HL-60/S4 (cell line): Measurements from ENCODE around the gene FOXD2.

Experiments used
- in situ Hi-C: fragments of 300-500 bp; cut with MboI; formaldehyde crosslinking; loops from 2 replicates; pipeline ENCODE4 v1.14.3; 2022; ENCODE audit warnings: low sequenced_read_pairs

FOXD2 gene

DNA sequence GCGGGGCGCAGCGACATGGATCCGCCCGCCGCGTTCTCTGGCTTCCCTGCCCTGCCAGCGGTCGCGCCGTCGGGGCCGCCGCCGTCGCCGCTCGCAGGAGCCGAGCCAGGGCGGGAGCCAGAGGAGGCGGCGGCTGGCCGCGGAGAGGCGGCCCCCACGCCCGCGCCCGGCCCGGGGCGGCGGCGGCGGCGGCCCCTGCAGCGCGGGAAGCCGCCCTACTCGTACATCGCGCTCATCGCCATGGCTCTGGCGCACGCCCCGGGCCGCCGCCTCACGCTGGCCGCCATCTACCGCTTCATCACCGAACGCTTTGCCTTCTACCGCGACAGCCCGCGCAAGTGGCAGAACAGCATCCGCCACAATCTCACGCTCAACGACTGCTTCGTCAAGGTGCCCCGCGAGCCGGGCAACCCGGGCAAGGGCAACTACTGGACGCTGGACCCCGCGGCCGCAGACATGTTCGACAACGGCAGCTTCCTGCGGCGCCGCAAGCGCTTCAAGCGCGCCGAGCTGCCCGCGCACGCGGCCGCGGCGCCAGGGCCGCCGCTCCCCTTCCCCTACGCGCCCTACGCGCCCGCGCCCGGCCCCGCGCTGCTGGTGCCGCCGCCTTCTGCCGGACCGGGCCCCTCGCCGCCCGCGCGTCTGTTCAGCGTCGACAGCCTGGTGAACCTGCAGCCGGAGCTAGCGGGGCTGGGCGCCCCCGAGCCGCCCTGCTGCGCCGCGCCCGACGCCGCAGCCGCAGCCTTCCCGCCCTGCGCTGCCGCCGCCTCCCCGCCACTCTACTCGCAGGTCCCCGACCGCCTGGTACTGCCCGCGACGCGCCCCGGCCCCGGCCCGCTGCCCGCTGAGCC, 21.3 kb upstream of the FOXD2 start:
- in situ Hi-C loops: loop anchor here (25.0 kb wide), 1 partner anchor 296 kb away; no protein-coding TSS in a partner anchor

DNA sequence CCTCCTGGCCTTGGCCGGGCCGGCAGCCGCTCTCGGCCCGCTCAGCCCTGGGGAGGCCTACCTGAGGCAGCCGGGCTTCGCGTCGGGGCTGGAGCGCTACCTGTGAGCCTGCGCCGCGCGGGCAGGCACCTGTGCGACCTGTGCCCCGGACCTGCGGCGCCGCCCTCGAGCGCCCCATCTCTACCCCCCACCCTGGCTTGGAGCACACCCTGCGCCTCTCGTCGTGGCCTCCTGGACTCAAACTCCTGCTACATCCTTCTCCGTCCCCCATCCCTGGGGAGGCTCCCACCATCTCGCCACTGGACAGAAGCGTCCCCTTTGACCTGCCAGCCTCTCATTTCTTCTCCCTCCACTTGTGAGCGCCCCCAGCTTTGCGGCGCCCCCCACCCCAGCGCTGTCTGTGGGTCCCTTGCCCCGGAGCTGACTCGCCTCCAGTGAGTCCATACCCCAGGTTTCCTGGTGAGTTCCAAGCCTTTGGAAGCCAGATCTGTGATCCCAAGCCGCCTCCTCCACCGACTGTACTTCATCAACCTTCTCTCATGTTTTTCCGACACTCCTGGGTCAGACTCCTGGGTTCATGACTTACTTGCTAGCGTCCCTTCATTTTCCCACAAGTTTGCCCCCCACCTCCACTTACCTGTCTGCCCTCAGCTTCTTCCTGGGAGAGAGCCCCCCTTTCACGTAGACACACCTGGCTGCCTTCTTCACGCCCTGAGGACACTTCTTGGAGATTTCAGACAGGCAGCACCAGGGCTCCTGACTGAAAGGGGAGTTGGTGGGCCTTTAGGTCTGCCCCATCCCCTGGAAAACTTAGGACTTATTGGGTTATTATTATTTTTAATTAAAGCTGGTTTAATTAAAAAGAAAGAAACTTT, 20.4 kb upstream of the FOXD2 start:
- in situ Hi-C loops: loop anchor here (25.0 kb wide), 1 partner anchor 295 kb away; no protein-coding TSS in a partner anchor

- in situ Hi-C loops: loop anchor here (25.0 kb wide), 1 partner anchor 294 kb away; no protein-coding TSS in a partner anchor
These were observed 19.7 kb upstream of the FOXD2 start for GRCh38 chr1:47418122-47418521.

DNA sequence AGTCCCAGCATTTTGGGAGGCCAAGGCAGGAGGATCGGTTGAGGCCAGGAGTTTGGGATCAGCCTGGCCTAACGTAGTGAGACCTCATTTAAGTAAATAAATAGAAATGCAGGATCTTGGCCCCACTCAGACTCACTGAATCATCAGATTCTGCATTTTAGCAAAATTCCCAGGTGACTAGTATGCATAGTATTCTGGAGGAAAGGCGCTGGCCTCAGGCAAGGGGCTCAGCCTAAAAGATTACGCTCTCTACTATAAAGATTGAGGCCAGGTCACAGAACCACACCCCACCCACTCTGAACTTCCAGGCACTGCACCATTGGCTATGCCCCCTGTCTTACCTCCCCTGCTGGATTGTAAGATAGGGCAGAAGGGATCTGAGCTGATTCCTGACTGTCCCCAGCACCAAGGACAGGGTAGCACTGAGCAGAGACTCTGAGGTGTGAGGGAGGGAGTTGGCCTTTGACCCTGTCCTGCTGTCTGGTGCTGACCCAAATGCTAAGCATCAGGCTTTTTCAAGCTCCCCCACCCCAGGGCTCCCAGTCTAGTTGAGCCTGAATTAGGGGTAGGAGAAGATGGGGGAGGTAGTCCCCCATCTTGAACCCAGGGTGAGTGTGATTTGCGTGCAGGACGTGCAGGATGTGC, 19.0 kb upstream of the FOXD2 start:
- in situ Hi-C loops: loop anchor here (25.0 kb wide), 1 partner anchor 293 kb away; no protein-coding TSS in a partner anchor

GRCh38 chr1:47420547-47420946, 17.3 kb upstream of the FOXD2 start:
- in situ Hi-C loops: loop anchor here (25.0 kb wide), 1 partner anchor 292 kb away; no protein-coding TSS in a partner anchor

DNA sequence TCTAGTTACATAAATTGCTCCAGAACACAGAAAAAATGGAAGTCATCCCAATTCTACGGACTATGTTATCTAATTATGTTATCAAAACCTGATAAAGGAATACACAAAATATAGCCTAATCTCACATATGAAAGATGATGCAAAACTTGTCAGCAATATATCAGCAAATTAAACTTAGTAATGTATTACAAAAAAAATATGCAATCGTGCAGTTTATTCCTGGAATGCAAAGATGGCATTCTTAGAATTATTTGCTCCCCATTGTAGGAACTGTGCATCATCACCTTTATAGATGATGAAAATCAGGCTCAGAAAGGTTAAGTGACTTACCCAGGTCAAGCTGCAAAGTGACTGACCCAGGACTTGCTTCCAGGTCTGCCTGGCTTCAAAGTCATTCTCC, 14.0 kb upstream of the FOXD2 start:
- in situ Hi-C loops: loop anchor here (25.0 kb wide), 1 partner anchor 288 kb away; no protein-coding TSS in a partner anchor

DNA sequence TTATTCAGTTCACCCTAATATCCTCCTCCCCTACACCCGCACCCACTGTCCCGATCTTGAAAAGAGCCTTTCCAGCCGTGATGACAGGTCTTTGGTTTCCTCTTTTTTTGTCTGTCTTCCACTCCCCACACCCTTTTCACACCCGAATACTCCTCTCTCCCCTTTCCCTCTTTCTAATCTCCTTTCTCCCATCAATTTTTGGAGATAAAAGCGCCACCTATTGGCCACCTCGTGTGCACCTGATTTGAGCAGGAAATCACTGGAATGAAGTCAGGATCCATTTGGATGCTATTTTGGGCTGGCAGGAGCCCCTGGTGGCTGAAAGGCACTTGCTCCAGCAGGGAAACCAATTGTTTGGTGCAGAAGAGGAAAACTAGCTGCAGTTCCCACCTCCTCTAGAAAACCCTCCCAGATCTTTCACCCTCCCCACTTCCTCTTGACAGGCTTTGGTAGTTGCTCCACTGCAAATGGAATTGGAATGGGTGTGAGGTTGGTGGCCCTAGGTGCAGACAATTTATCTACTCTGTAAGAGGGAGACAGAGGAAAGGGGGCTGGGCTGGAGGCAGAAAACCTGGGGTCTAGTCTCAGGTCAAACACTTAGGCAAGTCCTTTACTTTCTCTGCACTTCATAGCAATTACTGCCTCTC, 13.4 kb upstream of the FOXD2 start:
- in situ Hi-C loops: loop anchor here (25.0 kb wide), 1 partner anchor 288 kb away; no protein-coding TSS in a partner anchor

DNA sequence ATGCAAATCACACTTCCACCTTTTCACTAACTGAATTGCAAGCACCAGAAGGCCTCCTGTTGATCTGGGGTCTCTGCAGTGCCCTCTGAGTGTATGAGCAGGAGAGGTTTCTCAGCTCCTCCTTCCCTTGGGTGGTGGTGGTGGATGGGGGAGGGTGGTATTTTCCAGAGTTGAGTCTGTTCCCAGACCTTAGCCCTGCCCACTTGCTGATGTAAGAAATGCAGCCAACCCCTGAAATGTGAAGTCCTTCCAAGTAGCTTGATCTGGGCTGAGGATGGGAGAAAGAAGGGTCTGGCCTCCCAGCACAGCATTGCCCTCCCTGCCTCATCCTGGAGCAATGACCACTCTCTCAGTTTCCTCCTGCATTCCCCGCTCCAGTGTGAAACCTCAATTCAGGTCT, 6.3 kb upstream of the FOXD2 start:
- in situ Hi-C loops: no loop called here

GRCh38 chr1:47432071-47433036, 5.5 kb upstream of the FOXD2 start:
- in situ Hi-C loops: no loop called here

DNA sequence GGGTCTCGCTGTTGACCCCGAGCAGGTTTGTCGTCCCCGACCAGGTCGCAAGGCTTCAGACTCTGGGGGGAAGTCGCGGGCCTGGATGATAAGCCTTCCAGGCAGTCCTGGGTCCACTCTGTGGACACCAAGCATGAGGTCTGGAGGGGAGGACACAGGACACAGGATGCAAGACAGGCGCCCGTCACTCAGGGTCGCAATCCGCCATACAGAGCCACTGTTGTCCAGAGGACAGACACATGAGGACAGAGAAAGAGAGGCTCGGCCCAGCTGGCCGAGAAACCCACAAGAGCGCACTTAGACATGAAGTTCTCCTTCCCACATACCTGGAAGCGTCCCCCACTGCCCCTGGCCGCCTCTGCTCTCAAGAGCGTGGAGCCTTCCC, 4.8 kb upstream of the FOXD2 start:
- in situ Hi-C loops: no loop called here

DNA sequence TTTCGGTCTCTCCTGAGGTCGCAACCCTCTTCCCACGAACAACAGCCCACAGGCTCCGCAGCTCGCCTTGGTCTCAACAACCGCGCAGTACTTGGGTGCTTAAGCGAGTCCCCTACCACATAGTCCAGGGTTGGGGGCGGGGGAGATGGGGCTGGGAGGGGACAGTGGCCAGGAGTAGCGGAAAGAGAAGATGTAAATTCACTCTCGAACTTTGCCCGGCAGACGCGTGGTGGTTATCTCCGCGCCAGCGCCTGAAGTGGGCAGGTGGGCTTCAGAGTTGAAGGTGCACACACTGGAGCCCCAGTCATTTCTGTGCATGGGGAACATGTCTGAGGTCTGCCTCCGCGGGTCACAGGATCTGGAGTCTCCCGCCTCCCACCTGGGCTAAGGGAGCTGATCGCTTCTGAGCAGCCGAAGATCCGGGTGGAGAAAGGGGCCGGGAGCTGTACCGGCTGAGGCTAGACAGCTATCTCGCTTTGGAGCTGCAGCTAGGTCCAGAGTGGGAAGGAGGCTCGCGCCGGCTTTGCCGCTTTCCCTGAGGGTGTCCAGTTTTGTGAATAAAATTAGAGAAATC, 4.3 kb upstream of the FOXD2 start:
- in situ Hi-C loops: no loop called here

- in situ Hi-C loops: no loop called here
These were observed 3.6 kb upstream of the FOXD2 start for GRCh38 chr1:47434051-47434842.

DNA sequence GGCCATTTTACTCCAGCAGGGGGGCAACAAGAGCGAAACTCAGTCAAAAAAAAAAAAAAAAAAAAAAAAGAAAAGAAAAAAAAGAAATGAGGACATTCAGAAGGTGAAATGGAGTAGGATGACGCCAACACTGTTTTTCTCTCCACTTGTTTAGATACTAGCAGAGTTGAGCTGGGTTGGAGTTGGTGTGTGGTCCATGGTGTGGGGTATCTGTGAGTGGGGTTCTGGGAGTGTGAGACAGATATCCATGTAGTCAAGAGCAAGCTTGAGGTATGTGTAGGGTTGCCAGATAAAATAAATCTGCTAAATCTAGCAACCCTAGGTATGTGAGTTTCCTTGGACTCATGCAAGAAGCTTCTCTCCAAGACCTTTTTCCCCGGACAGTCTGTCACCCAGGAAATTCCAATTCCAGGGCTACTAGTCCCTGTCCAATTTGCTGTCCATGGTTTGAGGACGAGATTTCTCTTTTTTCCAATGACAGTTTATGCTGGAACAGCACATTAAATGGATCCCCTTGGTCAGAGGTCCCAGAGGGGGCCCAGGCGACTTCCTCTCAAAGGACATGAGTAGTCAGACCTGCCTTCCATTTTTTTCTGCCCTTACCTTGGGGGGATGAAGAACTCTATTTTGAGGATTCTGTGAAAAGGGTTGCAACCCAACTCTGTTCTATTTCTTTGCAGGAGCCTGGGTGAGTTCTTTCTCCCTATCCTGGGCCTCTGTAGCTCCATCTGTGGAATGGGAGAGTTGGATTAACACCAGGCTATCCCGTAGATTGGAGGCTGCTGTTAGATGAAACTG, 2.1 kb upstream of the FOXD2 start:
- in situ Hi-C loops: no loop called here

DNA sequence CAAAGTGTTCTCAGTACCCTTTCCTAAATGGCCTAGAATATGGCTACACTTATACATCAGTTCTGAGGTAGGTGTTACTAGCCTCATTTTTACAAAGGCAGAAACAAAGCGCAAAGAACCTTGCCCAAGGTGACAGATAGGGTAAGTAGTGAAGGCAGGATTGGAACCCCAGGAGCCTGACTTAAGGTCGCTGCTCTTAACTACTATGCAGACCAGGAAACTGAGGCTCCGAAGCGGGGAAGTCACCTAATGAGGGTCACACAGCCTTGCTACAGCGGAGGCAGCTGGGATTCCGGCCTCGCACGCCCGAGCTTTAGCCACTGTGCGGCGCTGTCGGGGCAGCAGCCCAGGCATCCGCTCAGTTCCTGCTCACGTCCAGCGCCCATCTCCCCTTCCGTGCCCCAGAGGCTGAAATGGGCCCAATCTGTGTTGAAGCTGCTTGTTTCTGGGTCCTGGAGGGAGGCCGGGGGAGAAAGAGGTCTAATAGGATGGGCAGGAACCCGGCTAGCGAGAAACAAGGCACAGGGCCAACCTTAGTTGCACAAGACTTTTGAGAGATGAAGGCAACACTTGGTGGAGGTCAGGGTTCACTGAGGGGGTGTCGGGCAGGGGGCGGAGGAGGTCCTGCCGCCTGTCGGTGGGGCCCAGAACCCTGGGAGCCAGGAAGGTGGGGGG, 1.4 kb upstream of the FOXD2 start:
- in situ Hi-C loops: no loop called here

DNA sequence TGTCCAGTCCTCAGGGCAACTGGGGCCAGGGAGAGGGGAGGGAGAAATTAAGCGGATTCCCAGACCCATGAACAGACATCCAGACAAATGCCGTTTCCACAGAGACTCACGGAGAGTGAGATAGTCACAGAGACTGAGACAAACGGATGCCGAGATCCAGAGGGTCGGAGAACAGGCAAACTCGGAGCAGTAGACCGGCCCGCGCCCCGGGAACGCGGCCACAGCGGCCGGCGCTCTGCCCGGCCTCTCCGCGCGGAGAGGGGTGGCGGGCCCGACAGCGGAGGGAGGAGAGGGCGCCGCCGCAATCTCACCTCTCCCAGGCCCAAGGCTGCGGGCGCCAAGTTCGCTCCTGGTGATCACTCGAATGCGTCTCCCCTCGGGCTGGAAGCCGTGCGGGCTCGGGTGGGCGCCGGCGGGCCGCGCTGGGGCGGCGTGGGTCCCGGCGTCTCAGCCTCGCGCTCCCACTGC, 831 bp upstream of the FOXD2 start:
- in situ Hi-C loops: no loop called here

DNA sequence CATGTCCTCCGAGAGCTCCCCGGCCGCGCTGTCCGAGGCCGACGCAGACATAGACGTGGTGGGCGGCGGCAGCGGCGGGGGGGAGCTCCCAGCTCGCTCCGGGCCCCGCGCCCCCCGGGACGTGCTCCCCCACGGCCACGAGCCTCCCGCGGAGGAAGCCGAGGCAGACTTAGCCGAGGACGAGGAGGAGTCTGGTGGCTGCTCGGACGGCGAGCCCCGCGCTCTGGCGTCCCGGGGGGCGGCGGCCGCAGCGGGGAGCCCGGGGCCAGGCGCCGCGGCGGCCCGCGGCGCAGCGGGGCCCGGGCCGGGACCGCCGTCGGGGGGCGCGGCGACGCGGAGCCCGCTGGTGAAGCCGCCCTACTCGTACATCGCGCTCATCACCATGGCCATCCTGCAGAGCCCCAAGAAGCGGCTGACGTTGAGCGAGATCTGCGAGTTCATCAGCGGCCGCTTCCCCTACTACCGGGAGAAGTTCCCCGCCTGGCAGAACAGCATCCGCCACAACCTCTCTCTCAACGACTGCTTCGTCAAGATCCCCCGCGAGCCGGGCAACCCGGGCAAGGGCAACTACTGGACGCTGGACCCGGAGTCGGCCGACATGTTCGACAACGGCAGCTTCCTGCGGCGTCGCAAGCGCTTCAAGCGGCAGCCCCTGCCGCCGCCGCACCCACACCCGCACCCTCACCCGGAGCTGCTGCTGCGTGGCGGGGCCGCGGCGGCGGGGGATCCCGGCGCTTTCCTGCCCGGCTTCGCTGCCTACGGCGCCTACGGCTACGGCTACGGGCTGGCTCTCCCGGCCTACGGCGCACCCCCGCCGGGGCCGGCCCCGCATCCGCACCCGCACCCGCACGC, 547 bp downstream of the FOXD2 start:
- in situ Hi-C loops: no loop called here
